ENCODE results near the gene OR56B4. TPM values are rescaled to one million over a fixed set of nuclear protein-coding genes. Genes with fewer than 3 reads are reported as not detected.
"Not testable (repeated sequence)": the region's sequence is repeated elsewhere in the genome, so short reads cannot be mapped to it uniquely, and the experiment has no call there.

OR56B4 gene, protein sequence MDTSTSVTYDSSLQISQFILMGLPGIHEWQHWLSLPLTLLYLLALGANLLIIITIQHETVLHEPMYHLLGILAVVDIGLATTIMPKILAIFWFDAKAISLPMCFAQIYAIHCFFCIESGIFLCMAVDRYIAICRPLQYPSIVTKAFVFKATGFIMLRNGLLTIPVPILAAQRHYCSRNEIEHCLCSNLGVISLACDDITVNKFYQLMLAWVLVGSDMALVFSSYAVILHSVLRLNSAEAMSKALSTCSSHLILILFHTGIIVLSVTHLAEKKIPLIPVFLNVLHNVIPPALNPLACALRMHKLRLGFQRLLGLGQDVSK
- total RNA-seq, result not detected
- not detected for polyA plus RNA-seq
- long read RNA-seq, donor 1, result 0 reads
- long read RNA-seq, donor 2, result 0 reads
- long read RNA-seq, donor 3, result 0 reads

DNA sequence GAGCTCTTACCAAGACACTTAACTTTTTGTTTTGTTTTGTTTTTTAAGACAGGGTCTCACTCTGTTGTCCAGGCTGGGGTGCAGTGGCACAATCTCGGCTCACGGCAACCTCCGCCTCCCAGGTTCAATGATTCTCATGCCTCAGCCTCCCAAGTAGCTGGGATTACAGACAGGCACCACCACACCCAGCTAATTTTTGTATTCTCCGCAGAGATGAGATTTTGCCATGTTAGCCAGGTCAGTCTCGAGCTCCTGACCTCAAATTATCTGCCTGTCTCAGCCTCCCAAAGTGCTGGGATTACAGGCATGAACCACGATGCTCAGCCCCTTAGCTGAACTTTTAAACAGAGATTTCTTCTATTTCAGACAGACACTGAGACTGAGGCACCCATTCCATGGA is at the start of gene OR56B4:
Gene OR56B4, plus strand, starts transcription at position 301 of the 400 bp plus-strand sequence. Its CDS starts 95 bp downstream, at position 396.
- whole genome bisulfite sequencing, 3 donors, result 35 to 73% (median 52%) methylated on average over 6 of the region's 6 CpGs
- not testable (repeated sequence) for H3K4me1 ChIP-seq (ENCODE audit: insufficient read depth)

DNA sequence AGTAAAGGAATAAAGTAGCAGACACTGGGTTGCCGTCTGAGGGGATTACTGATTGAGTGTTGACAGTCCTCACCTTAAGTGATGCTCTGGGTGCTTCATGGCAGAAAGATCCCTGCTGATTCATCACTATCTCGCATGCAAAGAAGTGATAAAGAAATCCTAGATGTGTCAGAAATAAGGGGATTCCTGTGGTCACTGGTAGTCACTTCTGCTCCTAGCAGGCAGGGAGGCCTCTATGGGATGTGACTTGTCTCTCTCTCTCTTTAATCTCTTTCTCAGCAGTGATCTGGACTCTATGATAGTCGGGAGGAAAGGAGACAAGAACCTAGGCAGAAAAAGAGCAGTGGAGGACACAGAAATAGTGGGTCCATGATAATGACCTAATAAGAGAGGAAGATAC is 46.0 kb upstream of the OR56B4 start:
- Histone ChIP-seq H3K4me1 (ENCODE audit: insufficient read depth) (no peaks in the 10 kb centered on the region), H3K27me3 (no peaks in the 10 kb centered on the region), H3K4me3 (no peak overlapping the region), H3K36me3 (no peaks in the 10 kb centered on the region), H3K9me3 (no peaks in the 10 kb centered on the region), H3K27ac (no peak overlapping the region)
- intact Hi-C loops (cut with DNase I), result no loop called here
- no peak for DNase-seq
- 64 to 73% (median 65%) methylated on average over 3 of the region's 3 CpGs for WGBS, 3 donors
- no peak for TF ChIP-seq EP300 (IDR thresholded peaks at IDR 0.05)
- TF ChIP-seq, protein P1, sequence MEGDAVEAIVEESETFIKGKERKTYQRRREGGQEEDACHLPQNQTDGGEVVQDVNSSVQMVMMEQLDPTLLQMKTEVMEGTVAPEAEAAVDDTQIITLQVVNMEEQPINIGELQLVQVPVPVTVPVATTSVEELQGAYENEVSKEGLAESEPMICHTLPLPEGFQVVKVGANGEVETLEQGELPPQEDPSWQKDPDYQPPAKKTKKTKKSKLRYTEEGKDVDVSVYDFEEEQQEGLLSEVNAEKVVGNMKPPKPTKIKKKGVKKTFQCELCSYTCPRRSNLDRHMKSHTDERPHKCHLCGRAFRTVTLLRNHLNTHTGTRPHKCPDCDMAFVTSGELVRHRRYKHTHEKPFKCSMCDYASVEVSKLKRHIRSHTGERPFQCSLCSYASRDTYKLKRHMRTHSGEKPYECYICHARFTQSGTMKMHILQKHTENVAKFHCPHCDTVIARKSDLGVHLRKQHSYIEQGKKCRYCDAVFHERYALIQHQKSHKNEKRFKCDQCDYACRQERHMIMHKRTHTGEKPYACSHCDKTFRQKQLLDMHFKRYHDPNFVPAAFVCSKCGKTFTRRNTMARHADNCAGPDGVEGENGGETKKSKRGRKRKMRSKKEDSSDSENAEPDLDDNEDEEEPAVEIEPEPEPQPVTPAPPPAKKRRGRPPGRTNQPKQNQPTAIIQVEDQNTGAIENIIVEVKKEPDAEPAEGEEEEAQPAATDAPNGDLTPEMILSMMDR (IDR thresholded peaks at IDR 0.05), result no peak
- no peak for TF ChIP-seq POLR2A (IDR thresholded peaks at IDR 0.05)

More for the DNA sequence above, at the start of gene OR56B4:
- H3K9me3 ChIP-seq; DNase-seq; H3K27ac ChIP-seq; intact Hi-C loops (cut with DNase I); H3K27me3 ChIP-seq; H3K4me3 ChIP-seq; H3K36me3 ChIP-seq: not testable (repeated sequence)

DNA sequence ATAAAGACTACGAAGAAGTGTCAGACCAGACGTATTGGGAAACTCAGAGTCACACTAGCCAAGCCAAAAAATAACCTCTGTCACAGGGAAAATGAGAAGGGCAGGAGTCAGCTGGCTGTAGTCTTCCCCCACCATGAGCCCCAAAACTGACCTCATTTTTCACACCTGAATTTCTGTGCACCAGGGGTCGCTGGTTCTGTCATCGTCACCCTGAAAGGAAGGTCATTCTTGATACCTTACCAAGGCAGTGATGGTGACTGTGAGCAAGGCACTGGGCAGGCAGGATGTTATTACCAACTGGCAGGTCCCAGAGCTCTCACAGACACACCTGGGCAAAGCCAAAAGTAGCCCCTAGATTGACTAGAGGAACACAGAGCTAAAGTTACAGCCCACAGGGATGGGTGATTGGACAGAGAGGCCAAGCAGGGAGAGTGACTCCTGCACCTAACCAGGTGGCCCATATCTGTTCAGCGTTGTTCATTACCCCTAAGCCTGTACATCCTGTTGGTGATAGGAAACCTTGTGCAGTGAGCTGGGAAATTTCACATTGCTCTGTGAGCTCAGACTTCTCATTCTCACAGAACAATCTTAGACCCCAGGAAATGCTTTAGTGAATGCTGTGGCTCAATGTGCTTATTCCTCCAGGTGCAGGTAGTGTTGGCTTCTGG is 44.7 kb upstream of the OR56B4 start:
- WGBS, 3 donors, result 46 to 64% (median 57%) methylated on average over 5 of the region's 5 CpGs
- no peak overlapping the region for H3K27ac ChIP-seq
- DNase-seq, result no peak
- no peak for TF ChIP-seq POLR2A (IDR thresholded peaks at IDR 0.05)
- TF ChIP-seq, protein P1 (IDR thresholded peaks at IDR 0.05), result no peak
- no peaks in the 10 kb centered on the region for H3K27me3 ChIP-seq
- no peak overlapping the region for H3K4me3 ChIP-seq
- H3K9me3 ChIP-seq, result no peaks in the 10 kb centered on the region
- no peaks in the 10 kb centered on the region for H3K4me1 ChIP-seq (ENCODE audit: insufficient read depth)
- intact Hi-C loops (cut with DNase I), result no loop called here
- no peaks in the 10 kb centered on the region for H3K36me3 ChIP-seq

DNA sequence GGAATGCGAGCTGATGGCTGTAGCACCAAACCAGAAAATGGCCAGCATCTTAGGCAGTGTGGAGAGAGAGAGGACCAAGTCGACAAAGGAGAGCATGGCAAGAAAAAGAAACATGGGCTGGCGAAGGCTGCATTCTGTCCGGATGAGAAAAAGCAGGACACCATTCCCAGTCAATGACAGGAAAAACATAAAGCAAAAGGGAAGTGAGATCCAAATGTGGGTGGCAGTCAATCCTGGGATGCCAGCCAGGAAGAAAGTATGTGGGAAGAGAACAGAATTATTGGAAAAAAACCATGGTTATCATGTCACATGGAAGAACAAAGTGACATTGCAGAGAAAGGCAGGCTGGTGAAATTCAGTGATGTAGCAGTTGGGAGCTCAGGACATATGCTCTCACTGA is 40.0 kb upstream of the OR56B4 start:
- DNase-seq, result no peak
- Histone ChIP-seq H3K36me3 (no peaks in the 10 kb centered on the region), H3K27me3 (no peaks in the 10 kb centered on the region), H3K4me1 (ENCODE audit: insufficient read depth) (no peaks in the 10 kb centered on the region), H3K27ac (no peak overlapping the region), H3K4me3 (no peak overlapping the region), H3K9me3 (no peaks in the 10 kb centered on the region)
- TF ChIP-seq POLR2A (IDR thresholded peaks at IDR 0.05) (no peak), EP300 (IDR thresholded peaks at IDR 0.05) (no peak)
- TF ChIP-seq, protein P1 (IDR thresholded peaks at IDR 0.05), result no peak
- intact Hi-C loops (cut with DNase I), result no loop called here
- WGBS, 3 donors, result 71 to 78% (median 74%) methylated on average over 4 of the region's 4 CpGs

DNA sequence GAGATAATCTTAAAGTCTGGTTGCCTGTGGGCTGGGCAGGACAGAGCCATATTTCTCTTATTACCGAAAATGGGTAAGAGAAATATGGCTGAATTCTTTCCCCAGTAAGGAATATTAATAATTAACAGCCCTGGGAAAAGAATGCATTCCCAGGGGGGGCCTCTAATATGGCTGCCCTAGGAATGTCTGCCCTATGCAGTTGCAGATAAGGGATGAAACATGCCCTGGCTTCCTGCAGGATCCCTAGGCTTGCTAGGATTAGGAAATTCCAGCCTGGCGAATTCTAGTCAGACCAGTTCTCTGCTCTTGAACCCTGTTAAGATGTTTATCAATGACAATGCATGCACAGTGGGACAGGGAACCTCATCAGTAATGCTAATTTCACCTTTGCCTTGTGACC is 31.0 kb upstream of the OR56B4 start:
- intact Hi-C loops (cut with DNase I); H3K4me3 ChIP-seq; DNase-seq; H3K4me1 ChIP-seq (ENCODE audit: insufficient read depth); H3K9me3 ChIP-seq; H3K27ac ChIP-seq; H3K27me3 ChIP-seq; H3K36me3 ChIP-seq: not testable (repeated sequence)
- 74 to 92% (median 86%) methylated on average over 2 of the region's 2 CpGs for WGBS, 3 donors
